ENCODE measurements around the gene PREP.

- TF ChIP-seq POLR2AphosphoS5 (IDR thresholded peaks at IDR 0.05) = no peak
- TF ChIP-seq CTCF (IDR thresholded peaks at IDR 0.05) = no peak
- TF ChIP-seq POLR2A (IDR thresholded peaks at IDR 0.05) = no peak
These were observed 4.0 kb downstream of the PREP start for GRCh38 chr6:105398859-105399258.
